Stromal cell of bone marrow (primary cell): ENCODE data around the gene CCL25.
A peak's percentile ranks its signal among the peaks of the same experiment; 100 is the strongest.
"Not testable (repeated sequence)": the region's sequence is repeated elsewhere in the genome, so short reads cannot be mapped to it uniquely, and the experiment has no call there.

Source experiments
- DNase-seq: peaks from one replicate; pipeline ENCODE4 v3.0.0-alpha.2; 2012; ENCODE audit warnings: low read depth

Gene CCL25, protein sequence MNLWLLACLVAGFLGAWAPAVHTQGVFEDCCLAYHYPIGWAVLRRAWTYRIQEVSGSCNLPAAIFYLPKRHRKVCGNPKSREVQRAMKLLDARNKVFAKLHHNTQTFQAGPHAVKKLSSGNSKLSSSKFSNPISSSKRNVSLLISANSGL

DNA sequence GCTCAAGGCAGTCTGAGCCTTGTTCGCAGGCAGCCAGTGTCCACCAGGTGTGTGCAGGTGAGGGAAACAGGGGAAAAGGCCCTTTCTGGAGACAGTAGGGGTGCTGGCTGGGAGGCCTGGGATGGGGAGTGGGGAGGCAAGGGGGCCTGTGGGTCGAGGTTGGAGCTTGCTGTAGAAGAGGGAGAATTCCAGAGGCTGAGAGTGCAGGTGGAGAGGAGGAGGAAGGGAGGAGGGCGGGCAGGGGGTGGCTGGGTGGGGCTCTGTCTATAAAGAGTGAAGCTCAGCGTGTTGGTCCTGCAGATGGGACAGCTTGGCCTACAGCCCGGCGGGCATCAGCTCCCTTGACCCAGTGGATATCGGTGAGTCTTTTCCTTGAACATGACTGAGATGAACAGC lies at the start of gene CCL25:
Gene CCL25 (plus strand): TSS at position 297 of the 396 bp plus-strand sequence. CDS start 290 bp downstream, outside the sequence.
- DNase-seq: no peak

DNA sequence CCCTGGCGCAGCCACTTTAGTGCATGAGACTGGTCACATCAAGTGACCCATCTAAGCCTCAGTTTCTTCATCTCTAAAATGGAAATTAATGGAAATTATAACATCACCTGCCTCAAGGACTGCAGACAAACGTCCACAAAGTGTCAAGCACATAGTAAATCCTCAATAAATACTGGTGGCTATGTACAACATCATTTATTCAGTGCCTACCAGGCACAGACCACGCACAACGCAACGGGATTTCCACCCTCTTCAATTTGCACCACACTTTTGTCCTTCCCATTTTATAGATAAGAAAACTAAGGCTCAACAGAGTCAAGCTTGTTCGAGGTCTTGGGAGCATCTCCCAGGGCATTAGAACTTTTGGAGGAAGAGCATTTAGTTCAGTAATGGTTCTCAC lies 48.6 kb upstream of the CCL25 start:
- no peak for DNase-seq

DNA sequence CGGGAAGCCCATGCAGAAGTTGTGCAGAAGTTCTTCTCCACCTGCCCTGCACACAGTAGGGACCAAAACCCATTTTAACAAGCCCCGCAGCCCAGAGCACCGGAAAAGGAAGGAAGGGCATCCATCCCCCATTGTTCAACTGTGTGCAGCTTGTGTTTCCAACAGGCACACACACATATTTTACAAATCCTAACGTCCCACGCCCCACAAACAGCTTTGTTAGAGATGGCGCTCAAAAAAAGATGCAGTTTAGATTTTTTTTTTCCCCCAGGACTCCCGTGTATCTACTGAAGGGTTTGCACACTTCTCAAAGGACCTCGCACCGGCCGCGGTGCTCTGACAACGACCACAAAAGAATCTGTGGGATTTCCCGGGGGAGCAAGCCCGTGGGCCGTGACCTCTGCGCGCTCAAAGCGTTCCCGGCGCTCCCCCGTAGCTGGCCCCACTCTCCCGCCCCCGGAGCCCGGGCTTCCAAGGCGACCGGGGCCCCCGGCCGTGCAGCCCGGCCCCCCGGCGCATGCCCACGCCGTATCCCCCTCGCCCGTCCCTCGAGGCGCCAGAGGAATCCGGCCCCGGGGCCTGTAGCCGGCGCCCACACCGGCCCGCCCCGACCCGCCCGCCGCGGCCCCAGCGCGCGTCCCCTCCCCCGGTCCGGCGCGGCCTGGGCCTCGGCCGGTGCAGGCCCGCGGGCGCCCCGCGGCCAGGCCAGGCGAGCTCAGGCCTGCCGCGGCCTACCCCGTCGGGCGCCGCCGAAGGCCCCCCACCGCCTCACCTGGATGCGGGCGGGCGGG lies 47.6 kb upstream of the CCL25 start:
- DNase-seq: no peak

DNA sequence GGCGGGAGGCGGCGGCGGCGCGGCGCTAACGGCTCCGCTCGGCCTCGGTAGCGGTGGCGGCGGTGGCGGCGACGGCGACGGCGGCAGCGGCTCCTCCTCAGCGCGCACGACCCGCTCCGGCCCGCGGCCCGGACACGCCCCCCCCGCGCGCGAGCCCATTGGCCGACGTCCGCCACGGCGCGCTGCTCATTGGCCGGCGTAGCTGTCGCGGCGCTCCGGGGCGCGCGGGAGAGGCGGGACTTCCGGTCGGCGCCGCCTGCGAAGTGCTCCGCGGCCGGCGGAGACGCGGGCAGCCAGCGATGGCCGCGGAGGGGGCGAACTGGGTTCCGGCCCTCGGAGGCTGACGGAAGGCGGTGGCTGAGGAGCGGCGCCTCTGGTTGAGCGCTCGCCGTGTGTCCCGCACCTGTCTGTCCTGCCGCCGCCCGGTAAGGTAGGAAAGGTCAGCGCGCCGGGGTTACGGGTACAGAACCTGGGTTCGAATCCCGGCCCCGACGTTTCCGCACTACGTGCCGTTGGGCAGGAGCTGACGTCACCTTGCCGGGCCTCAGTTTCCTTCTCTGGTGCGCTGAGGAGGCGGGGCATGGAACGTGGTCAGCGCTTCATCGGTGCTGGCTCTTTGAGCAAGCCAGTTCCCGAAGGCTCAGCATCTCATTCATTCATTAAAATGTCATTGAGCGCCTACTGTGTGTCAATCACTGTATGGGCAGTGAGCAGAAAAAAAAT lies 46.9 kb upstream of the CCL25 start, which contains the start of gene ELAVL1:
Gene ELAVL1 (minus strand): TSS at position 108 of the 723 bp plus-strand sequence. CDS start 13,826 bp downstream, outside the sequence.
- peak; percentile 77 for DNase-seq

DNA sequence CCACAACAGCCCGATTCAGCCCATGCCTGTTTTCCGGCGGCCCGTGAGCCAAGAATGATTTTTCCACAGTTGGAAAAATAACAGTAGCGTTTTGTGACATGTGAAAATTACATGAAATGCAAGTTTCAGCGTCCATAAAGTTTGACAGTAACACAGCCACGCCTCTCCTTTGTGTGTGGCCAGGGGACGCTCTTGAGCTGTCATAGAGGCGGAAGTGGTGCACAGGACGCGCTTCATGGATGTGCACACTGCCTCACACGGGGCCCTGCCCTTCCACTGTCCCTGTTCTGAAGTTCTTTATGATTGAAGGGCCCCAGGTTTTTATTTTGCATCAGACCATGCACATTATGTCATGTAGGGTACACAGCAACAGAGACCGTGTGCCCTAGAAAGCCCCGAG lies 34.8 kb upstream of the CCL25 start:
- no peak for DNase-seq

DNA sequence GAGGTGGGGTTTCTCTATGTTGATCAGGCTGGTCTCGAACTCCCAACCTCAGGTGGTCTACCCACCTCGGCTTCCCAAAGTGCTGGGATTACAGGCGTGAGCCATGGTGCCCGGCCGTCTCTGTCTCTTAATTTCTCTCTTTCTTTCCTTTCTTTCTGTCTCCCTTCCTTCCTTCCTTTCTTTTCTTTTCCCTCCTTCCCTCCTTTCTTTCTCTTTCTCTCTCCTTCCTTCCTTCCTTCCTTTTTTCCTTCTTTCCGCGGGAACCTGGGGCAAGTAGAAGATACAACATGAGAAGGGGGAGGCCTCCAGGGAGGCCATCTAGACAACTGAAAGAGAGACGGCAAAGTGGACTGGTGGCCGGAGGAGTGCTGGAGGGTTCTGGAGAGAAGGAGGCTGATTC lies 31.9 kb upstream of the CCL25 start:
- no peak for DNase-seq

DNA sequence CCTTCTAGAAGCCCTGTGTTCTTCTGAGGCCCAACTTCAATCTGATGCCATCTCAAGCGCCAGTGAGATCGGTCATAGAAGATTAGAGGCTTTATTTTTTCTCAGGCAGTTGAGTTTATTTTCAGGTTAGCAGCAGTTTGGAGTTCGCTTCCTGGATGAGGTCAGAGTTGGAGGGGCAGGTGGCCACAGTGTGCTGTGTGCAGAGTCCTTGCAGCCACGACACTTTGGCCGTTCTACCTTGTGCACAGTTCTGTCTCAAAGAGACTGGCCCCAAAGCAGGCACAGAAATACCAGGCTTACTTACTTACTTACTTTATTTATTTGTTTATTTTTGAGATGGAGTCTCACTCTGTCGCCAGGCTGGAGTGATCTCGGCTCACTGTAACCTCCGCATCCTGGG lies 31.2 kb upstream of the CCL25 start:
- no peak for DNase-seq

DNA sequence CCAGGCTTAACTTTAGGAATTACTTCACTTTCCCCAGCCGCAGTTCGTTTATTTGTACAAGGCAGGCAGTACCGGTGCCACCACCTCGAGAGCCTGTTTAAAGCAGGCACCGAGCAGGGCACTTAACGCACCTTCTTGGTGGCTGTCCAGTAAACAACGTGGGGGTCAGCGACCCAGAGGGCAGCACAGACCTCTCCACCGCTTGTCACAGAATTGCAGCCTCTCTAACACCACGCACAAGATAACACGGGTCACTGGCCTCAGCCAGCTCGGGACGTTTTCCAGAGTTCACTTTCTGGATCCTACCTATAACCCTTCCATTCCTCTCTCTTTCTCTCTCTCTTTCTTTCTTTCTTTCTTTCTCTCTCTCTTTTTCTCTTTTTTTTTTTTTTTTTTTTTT lies 30.3 kb upstream of the CCL25 start:
- DNase-seq: no peak

DNA sequence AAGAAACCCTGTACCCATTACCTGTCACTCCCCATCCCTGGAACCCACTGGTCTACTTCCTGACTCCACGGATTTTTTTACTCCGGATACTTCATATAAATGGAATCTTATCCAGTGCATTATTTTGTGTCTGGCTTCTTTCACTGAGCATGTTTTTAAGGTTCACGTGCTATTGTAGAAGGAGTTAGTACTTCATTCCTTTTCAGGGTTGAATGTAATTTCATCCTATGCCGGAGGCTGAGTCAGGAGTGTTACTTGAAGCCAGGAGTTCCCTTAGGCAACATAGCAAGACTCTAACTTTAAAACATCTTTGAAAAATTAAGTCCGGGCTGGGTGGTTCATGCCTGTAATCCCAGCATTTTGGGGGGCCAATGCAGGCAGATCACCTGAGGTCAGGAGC lies 29.2 kb upstream of the CCL25 start:
- DNase-seq: no peak

DNA sequence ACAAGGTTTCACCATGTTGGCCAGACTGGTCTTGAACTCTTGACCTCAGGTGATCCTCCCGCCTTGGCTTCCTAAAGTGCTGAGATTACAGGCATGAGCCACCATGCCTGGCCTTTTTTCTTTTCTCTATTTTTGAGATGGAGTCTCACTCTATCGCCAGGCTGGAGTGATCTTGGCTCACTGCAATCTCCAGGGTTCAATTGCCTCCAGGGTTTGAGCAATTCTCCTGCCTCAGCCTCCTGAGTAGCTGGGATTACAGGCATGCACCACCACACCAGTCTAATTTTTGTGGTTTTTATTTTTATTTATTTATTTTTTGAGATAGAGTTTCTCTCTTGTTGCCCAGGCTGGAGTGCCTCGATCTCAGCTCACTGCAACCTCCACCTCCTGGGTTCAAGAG lies 28.3 kb upstream of the CCL25 start:
- DNase-seq: not testable (repeated sequence)

DNA sequence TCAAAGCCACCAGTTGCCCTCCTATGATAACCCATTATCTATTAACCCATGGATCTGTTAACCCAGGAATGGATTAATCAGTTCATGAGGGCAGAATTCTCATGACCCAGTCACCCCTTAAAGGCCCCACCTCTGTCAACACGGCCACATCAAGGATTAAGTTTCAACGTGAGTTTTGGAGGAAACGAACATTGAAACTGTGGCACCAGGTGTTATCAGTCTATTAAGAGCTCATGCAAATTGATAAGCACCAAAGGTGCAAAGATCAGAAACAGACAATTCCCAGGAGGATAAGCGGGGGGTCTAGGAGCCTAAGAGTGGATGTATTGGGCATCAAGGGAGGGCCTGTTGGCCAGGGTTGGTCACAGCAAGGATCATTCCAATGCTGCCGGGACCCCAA lies 27.2 kb upstream of the CCL25 start:
- DNase-seq: no peak

DNA sequence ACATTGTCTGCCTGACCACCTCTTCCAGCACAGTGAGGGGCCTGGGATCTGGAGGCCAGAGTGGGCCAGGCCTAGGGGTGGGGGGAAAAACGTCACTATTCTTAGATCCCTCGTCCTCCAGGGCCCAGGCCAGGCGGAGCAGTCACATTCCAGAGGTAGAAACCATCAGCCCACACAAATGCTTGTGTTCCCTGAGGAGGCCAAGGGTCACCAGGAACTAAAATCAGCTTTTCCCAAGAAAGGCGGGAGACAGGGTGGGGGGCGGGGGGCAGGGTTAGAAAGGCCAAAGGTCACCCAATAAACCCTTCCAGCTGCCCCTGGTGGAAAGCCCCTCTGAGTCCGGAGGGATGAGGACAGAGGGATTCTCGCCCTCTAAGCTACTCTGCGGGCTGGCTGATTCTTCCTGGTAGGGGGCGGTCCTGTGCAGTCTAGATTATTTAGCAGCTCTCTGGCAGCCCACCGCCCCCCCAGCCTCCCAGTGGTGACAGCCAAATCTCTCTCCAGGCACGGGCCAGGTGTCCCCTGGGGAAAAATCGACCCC lies 23.5 kb upstream of the CCL25 start:
- DNase-seq: no peak

DNA sequence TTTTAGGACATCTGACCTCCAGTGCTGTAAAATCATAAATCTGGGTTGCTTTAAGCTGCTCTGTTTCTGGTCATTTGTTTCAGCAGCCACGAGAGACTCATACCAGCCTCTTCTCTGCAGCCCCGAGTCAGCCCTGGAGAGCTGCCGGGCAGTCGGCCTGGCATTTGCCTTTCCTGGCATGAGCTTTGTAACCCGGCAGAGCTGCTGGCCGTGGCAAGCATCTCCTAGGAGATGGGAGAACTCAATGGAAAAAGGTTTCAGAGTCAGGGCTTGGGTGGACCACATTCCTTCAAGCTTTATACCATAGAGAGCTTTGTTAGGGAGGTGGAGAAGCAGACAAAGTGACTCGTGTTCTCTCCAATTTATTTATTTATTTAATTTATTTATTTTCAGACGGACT lies 21.6 kb upstream of the CCL25 start:
- no peak for DNase-seq

DNA sequence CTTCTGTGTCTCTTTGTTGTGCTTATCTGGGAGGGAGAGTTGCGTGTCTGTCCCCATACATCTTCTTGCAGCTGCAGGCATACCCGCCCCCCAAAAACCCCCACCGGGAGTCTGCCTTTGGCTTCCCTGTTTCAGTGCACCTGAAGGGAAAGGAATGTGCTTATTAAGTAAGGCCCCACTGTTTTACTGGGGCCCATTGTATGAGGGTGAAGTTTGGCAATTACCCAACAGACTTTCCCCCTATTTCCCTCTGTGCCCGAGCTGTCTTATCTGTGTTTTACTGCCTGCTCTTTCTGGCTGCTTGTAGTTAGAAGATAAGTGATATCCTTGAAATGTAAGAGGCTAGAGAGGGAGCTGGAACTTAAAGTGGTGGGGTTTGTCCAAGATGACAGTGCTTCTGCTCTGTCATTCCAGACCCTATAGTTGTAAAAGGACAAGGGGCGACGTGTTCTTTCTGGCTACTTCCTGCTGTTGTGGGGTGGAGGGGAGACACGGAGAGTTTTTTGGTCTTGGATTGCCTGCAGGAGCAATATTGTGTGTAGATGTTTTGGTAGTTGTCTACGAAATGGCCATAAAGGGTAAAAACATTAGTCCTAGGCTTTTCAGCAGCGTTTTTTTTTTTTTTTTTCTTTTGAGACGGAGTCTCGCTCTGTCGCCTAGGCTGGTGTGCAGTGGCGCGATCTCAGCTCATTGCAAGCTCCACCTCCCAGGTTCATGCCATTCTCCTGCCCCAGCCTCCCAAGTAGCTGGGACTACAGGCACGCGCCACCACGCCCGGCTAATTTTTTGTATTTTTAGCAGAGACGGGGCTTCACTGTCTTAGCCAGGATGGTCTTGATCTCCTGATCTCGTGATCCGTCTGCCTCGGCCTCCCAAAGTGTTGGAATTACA lies 19.0 kb upstream of the CCL25 start:
- not testable (repeated sequence) for DNase-seq

DNA sequence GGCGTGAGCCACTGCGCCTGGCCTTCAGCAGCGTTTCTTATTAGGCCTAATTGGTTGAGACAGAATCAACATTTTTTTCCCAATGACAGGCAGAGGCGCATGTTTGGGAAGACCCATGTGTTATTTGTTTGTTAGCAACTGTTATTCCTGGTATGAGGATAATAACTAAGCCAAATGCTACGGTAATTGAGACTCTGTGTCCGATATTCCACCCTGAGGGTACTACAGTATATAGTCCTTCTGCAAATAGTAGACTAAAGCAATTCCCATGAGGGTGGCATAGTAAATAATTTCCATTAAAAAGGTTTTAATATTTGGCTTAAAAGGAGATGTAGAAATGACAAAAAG lies 18.4 kb upstream of the CCL25 start:
- DNase-seq: no peak

DNA sequence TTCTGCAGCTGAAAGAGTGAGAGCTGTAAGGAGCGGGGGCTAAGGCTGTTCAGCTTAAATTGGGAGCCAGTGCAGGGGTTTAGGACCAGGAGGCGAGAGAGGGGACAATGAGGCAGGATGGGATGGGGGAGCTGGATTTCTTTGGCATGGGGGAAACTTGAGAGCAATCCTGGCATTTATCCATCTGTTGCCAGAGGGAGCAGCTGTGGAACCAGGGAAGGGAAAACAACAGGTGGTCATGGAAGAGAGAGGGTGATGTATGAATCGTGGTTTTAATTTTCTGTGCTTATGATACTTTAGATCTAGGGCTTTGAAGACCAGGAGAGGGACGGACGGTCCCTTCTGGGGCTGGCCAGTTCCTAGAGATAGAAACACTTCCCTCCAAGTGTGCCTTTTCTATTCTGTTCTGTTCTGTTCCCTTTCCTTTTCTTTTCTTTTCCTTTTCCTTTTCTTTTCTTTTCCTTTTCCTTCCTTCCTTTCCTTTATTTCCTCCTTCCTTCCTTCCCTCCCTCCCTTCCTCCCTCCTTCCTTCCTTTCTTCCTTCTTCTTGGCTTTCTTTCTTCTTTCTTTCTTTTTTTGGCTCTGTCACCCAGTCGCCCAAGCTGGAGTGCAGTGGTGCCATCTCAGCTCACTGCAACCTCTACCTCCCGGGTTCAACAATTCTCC lies 16.0 kb upstream of the CCL25 start:
- DNase-seq: no peak

DNA sequence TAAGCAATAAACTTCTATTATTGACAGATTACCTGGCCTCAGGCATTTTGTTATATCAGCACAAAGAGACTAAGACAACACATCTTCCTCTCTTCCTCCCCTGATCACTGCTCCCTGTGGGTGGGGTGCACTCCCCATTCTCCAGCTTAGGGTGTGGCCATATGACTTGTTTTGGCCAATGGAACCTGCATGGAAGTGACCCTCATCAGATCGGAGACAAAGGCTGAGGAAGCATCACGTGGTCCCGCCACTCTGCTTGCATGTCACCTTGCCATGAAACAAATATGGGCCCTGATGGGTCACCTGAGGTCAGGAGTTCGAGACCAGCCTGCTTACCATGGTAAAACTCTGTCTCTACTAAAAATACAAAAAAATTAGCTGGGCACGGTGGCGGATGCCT lies 13.7 kb upstream of the CCL25 start:
- no peak for DNase-seq

DNA sequence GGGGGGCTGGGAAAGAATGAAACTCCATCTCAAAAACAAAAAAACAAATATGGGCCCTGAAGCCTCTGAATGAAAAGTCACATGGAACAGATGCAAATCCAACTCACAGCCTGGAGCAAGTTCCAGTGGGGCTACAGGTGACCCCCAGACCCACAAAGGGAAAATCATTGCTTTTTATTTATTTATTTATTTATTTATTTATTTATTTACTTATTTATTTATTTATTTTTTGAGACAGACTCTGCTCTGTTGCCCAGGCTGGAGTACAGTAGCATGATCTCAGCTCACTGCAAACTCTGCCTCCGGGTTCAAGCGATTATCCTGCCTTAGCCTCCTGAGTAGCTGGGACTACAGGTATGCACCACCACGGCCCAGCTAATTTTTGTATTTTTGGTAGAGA lies 13.3 kb upstream of the CCL25 start:
- no peak for DNase-seq

DNA sequence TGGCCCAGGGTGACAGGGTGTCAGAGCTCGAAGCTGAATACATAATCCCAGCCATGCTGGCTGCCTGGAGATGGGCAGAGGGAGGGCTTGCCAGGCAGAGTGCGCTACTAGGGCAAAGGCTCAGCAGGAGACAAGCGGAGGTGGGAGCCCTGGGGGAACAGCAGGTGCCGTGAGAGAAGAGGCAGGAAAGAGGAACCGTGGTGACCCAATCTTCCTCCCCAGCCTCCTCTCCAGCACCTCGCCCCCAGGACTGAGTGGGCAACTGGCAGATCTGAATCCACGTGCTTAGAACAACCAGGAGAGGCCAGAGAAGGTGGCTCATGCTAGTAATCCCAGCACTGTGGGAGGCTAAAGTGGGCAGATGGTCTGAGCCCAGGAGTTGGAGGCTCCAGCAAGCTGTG lies 11.0 kb upstream of the CCL25 start:
- no peak for DNase-seq

DNA sequence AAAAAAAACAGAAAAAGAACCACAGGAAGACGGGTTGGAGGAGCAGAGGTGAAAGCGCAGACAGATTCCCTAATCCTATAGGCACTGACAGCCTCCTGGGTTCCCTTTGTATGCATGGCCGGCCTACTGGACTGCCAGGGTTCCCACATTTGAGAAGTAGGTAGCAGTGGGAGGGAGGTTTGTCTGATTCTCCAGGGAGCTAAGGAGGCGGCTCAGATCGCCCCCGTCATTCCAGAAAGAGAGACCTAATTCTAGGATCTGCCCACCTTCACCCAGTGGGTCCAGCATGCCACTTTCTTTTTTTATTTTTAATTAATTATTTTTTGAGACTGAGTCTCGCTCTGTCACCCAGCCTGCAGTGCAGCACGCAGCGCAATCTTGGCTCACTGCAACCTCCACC lies 9.7 kb upstream of the CCL25 start:
- no peak for DNase-seq

DNA sequence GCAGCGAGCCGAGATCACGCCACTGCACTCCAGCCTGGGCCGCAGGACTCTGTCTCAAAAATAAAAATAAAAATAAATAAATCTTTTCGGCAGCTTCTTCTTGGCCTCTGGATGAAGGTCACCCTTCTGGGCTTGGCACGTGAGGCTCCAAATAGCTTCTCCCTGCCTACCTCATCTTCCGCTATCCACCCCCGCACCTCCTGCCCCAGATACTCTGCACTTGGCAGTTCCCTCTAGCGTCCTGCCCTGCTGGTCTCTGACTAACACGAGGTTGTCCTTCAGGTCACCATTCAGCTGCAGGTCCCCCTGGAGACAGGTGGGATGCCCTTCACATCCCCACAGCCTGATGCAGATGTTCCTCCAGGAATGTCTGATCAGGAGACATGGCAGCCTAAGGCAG lies 8.5 kb upstream of the CCL25 start:
- no peak for DNase-seq
